ENCODE results near the gene IGF1. TPM values are rescaled to one million over a fixed set of nuclear protein-coding genes. Genes with fewer than 3 reads are reported as not detected.

IGF1 gene
- total RNA-seq, 1 experiment from 2014 or later, result not detected

DNA sequence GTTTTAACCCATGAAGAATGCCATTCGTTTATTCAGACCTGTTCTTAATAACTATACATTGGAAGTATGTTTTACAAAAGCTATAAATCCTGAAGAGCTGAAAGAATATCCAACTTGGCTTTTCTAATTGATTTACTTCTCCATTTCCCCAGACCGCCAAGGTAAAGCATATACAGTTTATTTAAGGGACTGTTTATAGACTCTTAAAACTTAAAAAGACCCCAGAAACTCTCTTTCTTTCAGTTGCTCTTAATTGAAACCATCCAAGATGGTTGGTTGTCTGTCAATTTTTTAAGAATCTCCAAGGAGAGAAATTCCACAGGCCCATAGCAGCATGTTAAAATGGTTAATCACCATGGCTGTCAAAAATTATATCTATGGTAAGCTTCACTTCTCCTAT, 8.8 kb downstream of the IGF1 start:
- ChIA-PET POLR2A (no interaction called here), CTCF (interaction anchor here (1.1 to 1.9 kb wide), 2 partner anchors 13 to 340 kb away, joined by 5 to 6 read pairs; no protein-coding TSS in a partner anchor)
- TF ChIP-seq ZNF317 (CRISPR knock-in tag; IDR thresholded peaks at IDR 0.05; ENCODE audit: borderline replicate concordance, low read depth) (no peak), GTF2I (CRISPR knock-in tag; conservative IDR thresholded peaks at IDR 0.05) (no peak), NFATC4 (CRISPR knock-in tag; IDR thresholded peaks at IDR 0.05) (no peak), TP53 (CRISPR knock-in tag; IDR thresholded peaks at IDR 0.05) (no peak), TEAD1 (CRISPR knock-in tag; IDR thresholded peaks at IDR 0.05) (no peak), FOXK1 (CRISPR knock-in tag; IDR thresholded peaks at IDR 0.05) (no peak), CREB1 (CRISPR knock-in tag; IDR thresholded peaks at IDR 0.05) (no peak)
- TF ChIP-seq, protein P1, sequence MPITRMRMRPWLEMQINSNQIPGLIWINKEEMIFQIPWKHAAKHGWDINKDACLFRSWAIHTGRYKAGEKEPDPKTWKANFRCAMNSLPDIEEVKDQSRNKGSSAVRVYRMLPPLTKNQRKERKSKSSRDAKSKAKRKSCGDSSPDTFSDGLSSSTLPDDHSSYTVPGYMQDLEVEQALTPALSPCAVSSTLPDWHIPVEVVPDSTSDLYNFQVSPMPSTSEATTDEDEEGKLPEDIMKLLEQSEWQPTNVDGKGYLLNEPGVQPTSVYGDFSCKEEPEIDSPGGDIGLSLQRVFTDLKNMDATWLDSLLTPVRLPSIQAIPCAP (CRISPR knock-in tag; IDR thresholded peaks at IDR 0.05), result no peak
- TF ChIP-seq, protein P2, sequence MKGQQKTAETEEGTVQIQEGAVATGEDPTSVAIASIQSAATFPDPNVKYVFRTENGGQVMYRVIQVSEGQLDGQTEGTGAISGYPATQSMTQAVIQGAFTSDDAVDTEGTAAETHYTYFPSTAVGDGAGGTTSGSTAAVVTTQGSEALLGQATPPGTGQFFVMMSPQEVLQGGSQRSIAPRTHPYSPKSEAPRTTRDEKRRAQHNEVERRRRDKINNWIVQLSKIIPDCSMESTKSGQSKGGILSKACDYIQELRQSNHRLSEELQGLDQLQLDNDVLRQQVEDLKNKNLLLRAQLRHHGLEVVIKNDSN (CRISPR knock-in tag; IDR thresholded peaks at IDR 0.05), result no peak
- TF ChIP-seq, protein P3, sequence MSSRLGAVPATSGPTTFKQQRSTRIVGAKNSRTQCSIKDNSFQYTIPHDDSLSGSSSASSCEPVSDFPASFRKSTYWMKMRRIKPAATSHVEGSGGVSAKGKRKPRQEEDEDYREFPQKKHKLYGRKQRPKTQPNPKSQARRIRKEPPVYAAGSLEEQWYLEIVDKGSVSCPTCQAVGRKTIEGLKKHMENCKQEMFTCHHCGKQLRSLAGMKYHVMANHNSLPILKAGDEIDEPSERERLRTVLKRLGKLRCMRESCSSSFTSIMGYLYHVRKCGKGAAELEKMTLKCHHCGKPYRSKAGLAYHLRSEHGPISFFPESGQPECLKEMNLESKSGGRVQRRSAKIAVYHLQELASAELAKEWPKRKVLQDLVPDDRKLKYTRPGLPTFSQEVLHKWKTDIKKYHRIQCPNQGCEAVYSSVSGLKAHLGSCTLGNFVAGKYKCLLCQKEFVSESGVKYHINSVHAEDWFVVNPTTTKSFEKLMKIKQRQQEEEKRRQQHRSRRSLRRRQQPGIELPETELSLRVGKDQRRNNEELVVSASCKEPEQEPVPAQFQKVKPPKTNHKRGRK (CRISPR knock-in tag; IDR thresholded peaks at IDR 0.05; ENCODE audit: borderline replicate concordance), result no peak
- TF ChIP-seq, protein P4, sequence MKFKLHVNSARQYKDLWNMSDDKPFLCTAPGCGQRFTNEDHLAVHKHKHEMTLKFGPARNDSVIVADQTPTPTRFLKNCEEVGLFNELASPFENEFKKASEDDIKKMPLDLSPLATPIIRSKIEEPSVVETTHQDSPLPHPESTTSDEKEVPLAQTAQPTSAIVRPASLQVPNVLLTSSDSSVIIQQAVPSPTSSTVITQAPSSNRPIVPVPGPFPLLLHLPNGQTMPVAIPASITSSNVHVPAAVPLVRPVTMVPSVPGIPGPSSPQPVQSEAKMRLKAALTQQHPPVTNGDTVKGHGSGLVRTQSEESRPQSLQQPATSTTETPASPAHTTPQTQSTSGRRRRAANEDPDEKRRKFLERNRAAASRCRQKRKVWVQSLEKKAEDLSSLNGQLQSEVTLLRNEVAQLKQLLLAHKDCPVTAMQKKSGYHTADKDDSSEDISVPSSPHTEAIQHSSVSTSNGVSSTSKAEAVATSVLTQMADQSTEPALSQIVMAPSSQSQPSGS (CRISPR knock-in tag; IDR thresholded peaks at IDR 0.05; ENCODE audit: borderline replicate concordance, low read depth), result no peak
- TF ChIP-seq, protein P5, sequence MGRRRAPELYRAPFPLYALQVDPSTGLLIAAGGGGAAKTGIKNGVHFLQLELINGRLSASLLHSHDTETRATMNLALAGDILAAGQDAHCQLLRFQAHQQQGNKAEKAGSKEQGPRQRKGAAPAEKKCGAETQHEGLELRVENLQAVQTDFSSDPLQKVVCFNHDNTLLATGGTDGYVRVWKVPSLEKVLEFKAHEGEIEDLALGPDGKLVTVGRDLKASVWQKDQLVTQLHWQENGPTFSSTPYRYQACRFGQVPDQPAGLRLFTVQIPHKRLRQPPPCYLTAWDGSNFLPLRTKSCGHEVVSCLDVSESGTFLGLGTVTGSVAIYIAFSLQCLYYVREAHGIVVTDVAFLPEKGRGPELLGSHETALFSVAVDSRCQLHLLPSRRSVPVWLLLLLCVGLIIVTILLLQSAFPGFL (CRISPR knock-in tag; IDR thresholded peaks at IDR 0.05; ENCODE audit: borderline replicate concordance), result no peak
- TF ChIP-seq, protein P6, sequence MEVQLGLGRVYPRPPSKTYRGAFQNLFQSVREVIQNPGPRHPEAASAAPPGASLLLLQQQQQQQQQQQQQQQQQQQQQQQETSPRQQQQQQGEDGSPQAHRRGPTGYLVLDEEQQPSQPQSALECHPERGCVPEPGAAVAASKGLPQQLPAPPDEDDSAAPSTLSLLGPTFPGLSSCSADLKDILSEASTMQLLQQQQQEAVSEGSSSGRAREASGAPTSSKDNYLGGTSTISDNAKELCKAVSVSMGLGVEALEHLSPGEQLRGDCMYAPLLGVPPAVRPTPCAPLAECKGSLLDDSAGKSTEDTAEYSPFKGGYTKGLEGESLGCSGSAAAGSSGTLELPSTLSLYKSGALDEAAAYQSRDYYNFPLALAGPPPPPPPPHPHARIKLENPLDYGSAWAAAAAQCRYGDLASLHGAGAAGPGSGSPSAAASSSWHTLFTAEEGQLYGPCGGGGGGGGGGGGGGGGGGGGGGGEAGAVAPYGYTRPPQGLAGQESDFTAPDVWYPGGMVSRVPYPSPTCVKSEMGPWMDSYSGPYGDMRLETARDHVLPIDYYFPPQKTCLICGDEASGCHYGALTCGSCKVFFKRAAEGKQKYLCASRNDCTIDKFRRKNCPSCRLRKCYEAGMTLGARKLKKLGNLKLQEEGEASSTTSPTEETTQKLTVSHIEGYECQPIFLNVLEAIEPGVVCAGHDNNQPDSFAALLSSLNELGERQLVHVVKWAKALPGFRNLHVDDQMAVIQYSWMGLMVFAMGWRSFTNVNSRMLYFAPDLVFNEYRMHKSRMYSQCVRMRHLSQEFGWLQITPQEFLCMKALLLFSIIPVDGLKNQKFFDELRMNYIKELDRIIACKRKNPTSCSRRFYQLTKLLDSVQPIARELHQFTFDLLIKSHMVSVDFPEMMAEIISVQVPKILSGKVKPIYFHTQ (CRISPR knock-in tag; IDR thresholded peaks at IDR 0.05), result no peak
- TF ChIP-seq, protein P7, sequence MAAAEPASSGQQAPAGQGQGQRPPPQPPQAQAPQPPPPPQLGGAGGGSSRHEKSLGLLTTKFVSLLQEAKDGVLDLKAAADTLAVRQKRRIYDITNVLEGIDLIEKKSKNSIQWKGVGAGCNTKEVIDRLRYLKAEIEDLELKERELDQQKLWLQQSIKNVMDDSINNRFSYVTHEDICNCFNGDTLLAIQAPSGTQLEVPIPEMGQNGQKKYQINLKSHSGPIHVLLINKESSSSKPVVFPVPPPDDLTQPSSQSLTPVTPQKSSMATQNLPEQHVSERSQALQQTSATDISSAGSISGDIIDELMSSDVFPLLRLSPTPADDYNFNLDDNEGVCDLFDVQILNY (CRISPR knock-in tag; IDR thresholded peaks at IDR 0.05), result no peak
- TF ChIP-seq, protein P8, sequence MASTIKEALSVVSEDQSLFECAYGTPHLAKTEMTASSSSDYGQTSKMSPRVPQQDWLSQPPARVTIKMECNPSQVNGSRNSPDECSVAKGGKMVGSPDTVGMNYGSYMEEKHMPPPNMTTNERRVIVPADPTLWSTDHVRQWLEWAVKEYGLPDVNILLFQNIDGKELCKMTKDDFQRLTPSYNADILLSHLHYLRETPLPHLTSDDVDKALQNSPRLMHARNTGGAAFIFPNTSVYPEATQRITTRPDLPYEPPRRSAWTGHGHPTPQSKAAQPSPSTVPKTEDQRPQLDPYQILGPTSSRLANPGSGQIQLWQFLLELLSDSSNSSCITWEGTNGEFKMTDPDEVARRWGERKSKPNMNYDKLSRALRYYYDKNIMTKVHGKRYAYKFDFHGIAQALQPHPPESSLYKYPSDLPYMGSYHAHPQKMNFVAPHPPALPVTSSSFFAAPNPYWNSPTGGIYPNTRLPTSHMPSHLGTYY (CRISPR knock-in tag; IDR thresholded peaks at IDR 0.05), result no peak
- TF ChIP-seq, protein P9, sequence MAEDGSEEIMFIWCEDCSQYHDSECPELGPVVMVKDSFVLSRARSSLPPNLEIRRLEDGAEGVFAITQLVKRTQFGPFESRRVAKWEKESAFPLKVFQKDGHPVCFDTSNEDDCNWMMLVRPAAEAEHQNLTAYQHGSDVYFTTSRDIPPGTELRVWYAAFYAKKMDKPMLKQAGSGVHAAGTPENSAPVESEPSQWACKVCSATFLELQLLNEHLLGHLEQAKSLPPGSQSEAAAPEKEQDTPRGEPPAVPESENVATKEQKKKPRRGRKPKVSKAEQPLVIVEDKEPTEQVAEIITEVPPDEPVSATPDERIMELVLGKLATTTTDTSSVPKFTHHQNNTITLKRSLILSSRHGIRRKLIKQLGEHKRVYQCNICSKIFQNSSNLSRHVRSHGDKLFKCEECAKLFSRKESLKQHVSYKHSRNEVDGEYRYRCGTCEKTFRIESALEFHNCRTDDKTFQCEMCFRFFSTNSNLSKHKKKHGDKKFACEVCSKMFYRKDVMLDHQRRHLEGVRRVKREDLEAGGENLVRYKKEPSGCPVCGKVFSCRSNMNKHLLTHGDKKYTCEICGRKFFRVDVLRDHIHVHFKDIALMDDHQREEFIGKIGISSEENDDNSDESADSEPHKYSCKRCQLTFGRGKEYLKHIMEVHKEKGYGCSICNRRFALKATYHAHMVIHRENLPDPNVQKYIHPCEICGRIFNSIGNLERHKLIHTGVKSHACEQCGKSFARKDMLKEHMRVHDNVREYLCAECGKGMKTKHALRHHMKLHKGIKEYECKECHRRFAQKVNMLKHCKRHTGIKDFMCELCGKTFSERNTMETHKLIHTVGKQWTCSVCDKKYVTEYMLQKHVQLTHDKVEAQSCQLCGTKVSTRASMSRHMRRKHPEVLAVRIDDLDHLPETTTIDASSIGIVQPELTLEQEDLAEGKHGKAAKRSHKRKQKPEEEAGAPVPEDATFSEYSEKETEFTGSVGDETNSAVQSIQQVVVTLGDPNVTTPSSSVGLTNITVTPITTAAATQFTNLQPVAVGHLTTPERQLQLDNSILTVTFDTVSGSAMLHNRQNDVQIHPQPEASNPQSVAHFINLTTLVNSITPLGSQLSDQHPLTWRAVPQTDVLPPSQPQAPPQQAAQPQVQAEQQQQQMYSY (CRISPR knock-in tag; IDR thresholded peaks at IDR 0.05), result no peak
- no peak overlapping the region for H3K27ac Mint-ChIP-seq
- no peaks in the 10 kb centered on the region for H3K36me3 Mint-ChIP-seq
- ATAC-seq, result no peak
- DNase-seq (ENCODE audit: low spot score), result no peak
- H3K9me3 Mint-ChIP-seq, result no peaks in the 10 kb centered on the region
- H3K27me3 Mint-ChIP-seq (ENCODE audit: low read depth), result no peaks in the 10 kb centered on the region; the same call in 1 of the 2 replicates
- H3K4me3 Mint-ChIP-seq, result no peak overlapping the region
- peaks cover 9% of the 10 kb centered on the region for H3K4me1 Mint-ChIP-seq

Data from WTC11 (cell line).